ENCODE data around the gene COA1.

The COA1 gene

DNA sequence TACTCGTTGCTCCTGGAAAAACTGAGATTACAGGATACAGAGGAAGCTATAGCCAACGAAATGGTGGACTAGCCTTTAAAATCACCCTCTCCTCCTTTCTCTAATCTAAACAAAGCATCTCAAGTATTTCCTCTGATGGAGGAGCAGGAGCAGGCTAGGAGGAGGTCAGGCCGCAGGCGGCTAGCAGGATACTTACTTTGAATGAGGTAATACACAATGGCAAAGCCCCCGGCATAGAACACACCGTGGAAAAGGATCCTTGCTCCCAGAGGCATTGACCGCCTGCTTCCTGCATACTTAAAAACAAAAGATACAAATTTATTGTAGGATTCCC, 82.0 kb downstream of the COA1 start:
- TF ChIP-seq, protein P1, sequence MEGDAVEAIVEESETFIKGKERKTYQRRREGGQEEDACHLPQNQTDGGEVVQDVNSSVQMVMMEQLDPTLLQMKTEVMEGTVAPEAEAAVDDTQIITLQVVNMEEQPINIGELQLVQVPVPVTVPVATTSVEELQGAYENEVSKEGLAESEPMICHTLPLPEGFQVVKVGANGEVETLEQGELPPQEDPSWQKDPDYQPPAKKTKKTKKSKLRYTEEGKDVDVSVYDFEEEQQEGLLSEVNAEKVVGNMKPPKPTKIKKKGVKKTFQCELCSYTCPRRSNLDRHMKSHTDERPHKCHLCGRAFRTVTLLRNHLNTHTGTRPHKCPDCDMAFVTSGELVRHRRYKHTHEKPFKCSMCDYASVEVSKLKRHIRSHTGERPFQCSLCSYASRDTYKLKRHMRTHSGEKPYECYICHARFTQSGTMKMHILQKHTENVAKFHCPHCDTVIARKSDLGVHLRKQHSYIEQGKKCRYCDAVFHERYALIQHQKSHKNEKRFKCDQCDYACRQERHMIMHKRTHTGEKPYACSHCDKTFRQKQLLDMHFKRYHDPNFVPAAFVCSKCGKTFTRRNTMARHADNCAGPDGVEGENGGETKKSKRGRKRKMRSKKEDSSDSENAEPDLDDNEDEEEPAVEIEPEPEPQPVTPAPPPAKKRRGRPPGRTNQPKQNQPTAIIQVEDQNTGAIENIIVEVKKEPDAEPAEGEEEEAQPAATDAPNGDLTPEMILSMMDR (IDR thresholded peaks at IDR 0.05; ENCODE audit: low read depth, low read length, poor library complexity, severe bottlenecking) = no peak
- no peak for TF ChIP-seq EZH2phosphoT487 (IDR thresholded peaks at IDR 0.05; ENCODE audit: borderline replicate concordance, low read length)
- no peaks in the 10 kb centered on the region for H3K27me3 ChIP-seq (ENCODE audit: control insufficient read depth, low read length)
- peak overlapping the region; percentile 57 for H3K4me3 ChIP-seq (ENCODE audit: low read length)
- H3F3A ChIP-seq (ENCODE audit: control insufficient read depth, insufficient read depth) = peaks cover 51% of the 10 kb centered on the region
- no peaks in the 10 kb centered on the region for H3K9me3 ChIP-seq (ENCODE audit: control insufficient read depth, insufficient read depth, low read length)
- H3K4me2 ChIP-seq (ENCODE audit: low read length) = peak overlapping the region; percentile 91
- peak overlapping the region; percentile 98 for H3K27ac ChIP-seq (ENCODE audit: low read depth, low read length)
- H4K20me1 ChIP-seq (ENCODE audit: control insufficient read depth, insufficient read depth, low read depth, low read length) = no peaks in the 10 kb centered on the region
- H3K9me2 ChIP-seq (replicated peaks; ENCODE audit: control insufficient read depth, low read length) = no peaks in the 10 kb centered on the region
- H3K4me1 ChIP-seq (ENCODE audit: control insufficient read depth, low read length) = peaks cover 92% of the 10 kb centered on the region
- peaks cover 66% of the 10 kb centered on the region for H3K36me3 ChIP-seq (ENCODE audit: control insufficient read depth, low read length)
- H3K79me2 ChIP-seq (ENCODE audit: control insufficient read depth, low read length) = peaks cover 45% of the 10 kb centered on the region

- Histone ChIP-seq H4K20me1 (ENCODE audit: control insufficient read depth, insufficient read depth, low read depth, low read length) (no peaks in the 10 kb centered on the region), H3K9me2 (replicated peaks; ENCODE audit: control insufficient read depth, low read length) (no peaks in the 10 kb centered on the region), H3K4me2 (ENCODE audit: low read length) (peak overlapping the region; percentile 91), H3F3A (ENCODE audit: control insufficient read depth, insufficient read depth) (peaks cover 47% of the 10 kb centered on the region), H3K4me1 (ENCODE audit: control insufficient read depth, low read length) (peaks cover 87% of the 10 kb centered on the region), H3K4me3 (ENCODE audit: low read length) (peak overlapping the region; percentile 57), H3K27me3 (ENCODE audit: control insufficient read depth, low read length) (no peaks in the 10 kb centered on the region), H3K27ac (ENCODE audit: low read depth, low read length) (peak overlapping the region; percentile 98), H3K36me3 (ENCODE audit: control insufficient read depth, low read length) (peaks cover 69% of the 10 kb centered on the region), H3K79me2 (ENCODE audit: control insufficient read depth, low read length) (peaks cover 41% of the 10 kb centered on the region), H3K9me3 (ENCODE audit: control insufficient read depth, insufficient read depth, low read length) (no peaks in the 10 kb centered on the region)
- no peak for TF ChIP-seq EZH2phosphoT487 (IDR thresholded peaks at IDR 0.05; ENCODE audit: borderline replicate concordance, low read length)
- TF ChIP-seq, protein P1 (IDR thresholded peaks at IDR 0.05; ENCODE audit: low read depth, low read length, poor library complexity, severe bottlenecking) = no peak
These were observed 82.6 kb downstream of the COA1 start for GRCh38 chr7:43646603-43647338.

DNA sequence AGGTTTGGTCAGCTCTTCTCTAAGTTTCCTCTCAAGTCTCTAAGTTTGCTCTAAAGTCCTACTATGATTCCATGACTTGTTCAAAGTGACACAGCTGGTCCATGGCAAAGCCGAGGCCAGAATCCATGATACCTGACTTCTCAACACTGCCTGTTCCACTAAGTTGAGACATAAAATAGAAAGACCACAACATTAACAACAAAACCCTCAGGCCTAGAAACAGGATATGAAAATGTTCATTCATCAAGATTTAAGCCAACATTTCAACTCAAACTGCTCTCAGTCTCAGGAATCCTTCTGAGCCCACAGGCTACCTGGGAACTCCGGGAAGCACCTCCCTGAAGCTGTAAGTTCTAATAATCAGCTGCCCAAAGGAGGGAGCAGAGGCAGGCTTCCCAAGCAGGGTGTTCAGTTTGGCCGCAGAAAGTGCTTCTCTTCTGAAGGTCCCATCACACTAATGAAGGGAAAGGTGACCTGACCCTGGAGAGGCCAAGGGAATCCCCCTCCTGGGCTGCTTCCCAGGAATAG, 83.6 kb downstream of the COA1 start:
- TF ChIP-seq, protein P1 (IDR thresholded peaks at IDR 0.05; ENCODE audit: low read depth, low read length, poor library complexity, severe bottlenecking) = no peak
- TF ChIP-seq EZH2phosphoT487 (IDR thresholded peaks at IDR 0.05; ENCODE audit: borderline replicate concordance, low read length) = no peak
- peaks cover 77% of the 10 kb centered on the region for H3K4me1 ChIP-seq (ENCODE audit: control insufficient read depth, low read length)
- H3K27me3 ChIP-seq (ENCODE audit: control insufficient read depth, low read length) = no peaks in the 10 kb centered on the region
- H3K9me3 ChIP-seq (ENCODE audit: control insufficient read depth, insufficient read depth, low read length) = no peaks in the 10 kb centered on the region
- no peaks in the 10 kb centered on the region for H3K9me2 ChIP-seq (replicated peaks; ENCODE audit: control insufficient read depth, low read length)
- H3K4me2 ChIP-seq (ENCODE audit: low read length) = peak overlapping the region; percentile 91
- H3K27ac ChIP-seq (ENCODE audit: low read depth, low read length) = peak overlapping the region; percentile 98
- H3F3A ChIP-seq (ENCODE audit: control insufficient read depth, insufficient read depth) = peaks cover 40% of the 10 kb centered on the region
- peaks cover 79% of the 10 kb centered on the region for H3K36me3 ChIP-seq (ENCODE audit: control insufficient read depth, low read length)
- H4K20me1 ChIP-seq (ENCODE audit: control insufficient read depth, insufficient read depth, low read depth, low read length) = no peaks in the 10 kb centered on the region
- peaks cover 41% of the 10 kb centered on the region for H3K79me2 ChIP-seq (ENCODE audit: control insufficient read depth, low read length)
- H3K4me3 ChIP-seq (ENCODE audit: low read length) = peak overlapping the region; percentile 57
